ENCODE data around the gene MT1F.

MT1F gene

DNA sequence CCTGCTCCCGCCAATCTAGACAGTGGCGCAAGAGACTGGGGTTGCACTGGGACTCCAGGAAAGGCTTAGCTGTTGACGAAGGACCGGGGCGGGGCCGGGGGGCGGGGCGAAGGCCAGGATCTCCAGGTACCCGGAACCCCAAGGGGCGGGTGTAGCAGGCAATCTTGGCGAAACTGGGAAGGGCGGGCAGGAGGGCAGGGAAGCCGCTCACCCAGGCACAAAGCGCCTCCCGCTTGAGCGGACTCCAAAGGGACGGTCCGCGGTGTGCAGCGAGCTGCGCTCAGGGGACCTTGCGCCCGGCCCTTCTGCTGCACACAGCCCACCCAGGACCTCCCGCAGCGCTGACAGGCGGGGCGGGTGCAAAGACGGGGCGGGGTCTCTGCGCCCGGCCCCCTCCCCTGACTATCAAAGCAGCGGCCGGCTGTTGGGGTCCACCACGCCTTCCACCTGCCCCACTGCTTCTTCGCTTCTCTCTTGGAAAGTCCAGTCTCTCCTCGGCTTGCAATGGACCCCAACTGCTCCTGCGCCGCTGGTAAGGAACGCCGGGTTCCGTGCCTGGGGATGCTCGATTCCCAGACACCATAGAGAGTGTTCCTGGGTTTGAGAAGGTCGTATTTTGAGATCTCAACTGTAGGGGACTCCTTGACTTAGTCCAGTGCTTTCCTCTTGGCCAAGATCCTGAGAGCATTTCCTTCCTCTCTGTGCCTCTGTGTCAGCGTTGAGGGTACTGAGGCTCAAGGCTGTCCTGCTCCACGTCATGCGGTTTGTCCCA lies at the start of gene MT1F:
Gene MT1F (plus strand): TSS at position 405 of the 772 bp plus-strand sequence. CDS start 100 bp downstream, at position 505.
- DNase-seq (ENCODE audit: low spot score): peak; percentile 40
- no peaks in the 10 kb centered on the region for H3K36me3 Mint-ChIP-seq (ENCODE audit: low read depth)
- no peaks in the 10 kb centered on the region for H3K9me3 Mint-ChIP-seq
- peak within 1 kb of the TSS; percentile 95 for H3K4me3 Mint-ChIP-seq
- peaks cover 21% of the 10 kb centered on the region for H3K4me1 Mint-ChIP-seq (ENCODE audit: low read depth)
- H3K27ac Mint-ChIP-seq: peak within 1 kb of the TSS; percentile 79
- peaks cover 18% of the 10 kb centered on the region for H3K27me3 Mint-ChIP-seq (ENCODE audit: low read depth)

DNA sequence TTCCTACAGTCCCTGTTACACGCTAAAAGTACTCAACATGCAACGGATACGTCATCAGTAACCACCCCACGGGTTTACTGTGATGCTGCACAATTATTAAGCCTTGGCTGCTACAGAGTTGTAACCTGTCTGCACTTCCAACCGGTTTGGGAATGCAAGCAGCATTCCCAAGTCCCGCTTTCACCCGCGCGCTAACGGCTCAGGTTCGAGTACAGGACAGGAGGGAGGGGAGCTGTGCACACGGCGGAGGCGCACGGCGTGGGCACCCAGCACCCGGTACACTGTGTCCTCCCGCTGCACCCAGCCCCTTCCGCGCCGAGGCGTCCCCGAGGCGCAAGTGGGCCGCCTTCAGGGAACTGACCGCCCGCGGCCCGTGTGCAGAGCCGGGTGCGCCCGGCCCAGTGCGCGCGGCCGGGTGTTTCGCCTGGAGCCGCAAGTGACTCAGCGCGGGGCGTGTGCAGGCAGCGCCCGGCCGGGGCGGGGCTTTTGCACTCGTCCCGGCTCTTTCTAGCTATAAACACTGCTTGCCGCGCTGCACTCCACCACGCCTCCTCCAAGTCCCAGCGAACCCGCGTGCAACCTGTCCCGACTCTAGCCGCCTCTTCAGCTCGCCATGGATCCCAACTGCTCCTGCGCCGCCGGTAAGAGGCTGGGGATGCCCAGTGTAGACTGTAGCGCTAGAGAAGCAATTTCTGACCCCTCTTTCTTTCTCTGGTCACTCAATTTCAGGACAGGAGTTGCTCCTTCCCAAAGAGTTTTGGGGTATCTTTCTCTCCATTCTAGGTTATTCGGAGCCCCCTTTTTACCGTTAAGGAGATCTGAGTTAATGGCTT lies 49.5 kb upstream of the MT1F start, which contains the start of gene MT2A:
Gene MT2A (plus strand): TSS at position 542 of the 833 bp plus-strand sequence. CDS start 72 bp downstream, at position 614.
- H3K4me1 Mint-ChIP-seq (ENCODE audit: low read depth): peaks cover 49% of the 10 kb centered on the region
- H3K27me3 Mint-ChIP-seq (ENCODE audit: low read depth): no peaks in the 10 kb centered on the region
- H3K36me3 Mint-ChIP-seq (ENCODE audit: low read depth): peaks cover 3% of the 10 kb centered on the region
- peak within 1 kb of the TSS; percentile 94 for H3K27ac Mint-ChIP-seq
- H3K4me3 Mint-ChIP-seq: peak within 1 kb of the TSS; percentile 94
- no peaks in the 10 kb centered on the region for H3K9me3 Mint-ChIP-seq
- peak; percentile 96 for DNase-seq (ENCODE audit: low spot score)

DNA sequence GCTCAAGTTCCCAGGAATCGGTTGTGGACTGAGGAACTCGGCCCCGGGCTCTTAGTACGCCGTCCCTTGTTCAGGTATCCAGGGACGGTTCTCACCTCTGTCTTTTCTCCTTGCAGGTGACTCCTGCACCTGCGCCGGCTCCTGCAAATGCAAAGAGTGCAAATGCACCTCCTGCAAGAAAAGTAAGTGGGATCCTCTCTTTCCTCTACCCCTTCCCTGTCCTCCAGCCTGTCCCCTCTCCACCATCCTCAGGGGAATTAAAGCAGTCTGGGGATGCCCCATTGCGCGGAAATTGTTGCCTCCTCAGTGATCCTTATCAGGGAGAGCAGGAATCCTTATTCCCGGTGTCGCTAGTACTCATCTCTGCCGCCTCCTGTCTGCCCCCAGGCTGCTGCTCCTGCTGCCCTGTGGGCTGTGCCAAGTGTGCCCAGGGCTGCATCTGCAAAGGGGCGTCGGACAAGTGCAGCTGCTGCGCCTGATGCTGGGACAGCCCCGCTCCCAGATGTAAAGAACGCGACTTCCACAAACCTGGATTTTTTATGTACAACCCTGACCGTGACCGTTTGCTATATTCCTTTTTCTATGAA lies 48.8 kb upstream of the MT1F start:
- no peak for DNase-seq (ENCODE audit: low spot score)
- Mint-ChIP-seq H3K36me3 (ENCODE audit: low read depth) (peaks cover 3% of the 10 kb centered on the region), H3K27me3 (ENCODE audit: low read depth) (no peaks in the 10 kb centered on the region), H3K4me1 (ENCODE audit: low read depth) (peaks cover 52% of the 10 kb centered on the region), H3K9me3 (no peaks in the 10 kb centered on the region), H3K27ac (peak overlapping the region; percentile 94), H3K4me3 (peak overlapping the region; percentile 94)

DNA sequence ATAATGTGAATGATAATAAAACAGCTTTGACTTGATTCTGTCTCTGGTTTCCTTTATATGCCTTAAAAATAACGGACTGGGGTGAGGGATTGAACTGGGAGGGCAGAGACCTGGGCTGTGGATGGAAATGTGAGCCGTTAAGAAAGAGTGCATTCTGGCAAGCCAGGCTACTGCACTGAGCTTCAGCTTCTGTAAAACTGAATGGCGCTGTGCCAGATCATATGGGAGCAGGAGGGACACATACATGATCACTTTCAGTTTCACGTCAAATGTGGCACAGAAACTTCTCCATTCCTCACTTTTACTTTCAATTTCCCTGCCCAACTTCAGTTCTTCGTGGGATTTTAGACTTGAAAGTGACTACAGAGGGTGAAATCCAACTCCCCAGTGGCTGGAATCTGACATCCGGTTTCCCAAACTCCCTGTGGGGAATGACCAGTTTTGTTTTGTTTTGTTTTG lies 48.3 kb upstream of the MT1F start:
- Mint-ChIP-seq H3K27me3 (ENCODE audit: low read depth) (no peaks in the 10 kb centered on the region), H3K4me1 (ENCODE audit: low read depth) (peaks cover 57% of the 10 kb centered on the region), H3K36me3 (ENCODE audit: low read depth) (peaks cover 3% of the 10 kb centered on the region), H3K9me3 (no peaks in the 10 kb centered on the region), H3K4me3 (peak overlapping the region; percentile 94), H3K27ac (peak overlapping the region; percentile 94)
- DNase-seq (ENCODE audit: low spot score): peak; percentile 72

DNA sequence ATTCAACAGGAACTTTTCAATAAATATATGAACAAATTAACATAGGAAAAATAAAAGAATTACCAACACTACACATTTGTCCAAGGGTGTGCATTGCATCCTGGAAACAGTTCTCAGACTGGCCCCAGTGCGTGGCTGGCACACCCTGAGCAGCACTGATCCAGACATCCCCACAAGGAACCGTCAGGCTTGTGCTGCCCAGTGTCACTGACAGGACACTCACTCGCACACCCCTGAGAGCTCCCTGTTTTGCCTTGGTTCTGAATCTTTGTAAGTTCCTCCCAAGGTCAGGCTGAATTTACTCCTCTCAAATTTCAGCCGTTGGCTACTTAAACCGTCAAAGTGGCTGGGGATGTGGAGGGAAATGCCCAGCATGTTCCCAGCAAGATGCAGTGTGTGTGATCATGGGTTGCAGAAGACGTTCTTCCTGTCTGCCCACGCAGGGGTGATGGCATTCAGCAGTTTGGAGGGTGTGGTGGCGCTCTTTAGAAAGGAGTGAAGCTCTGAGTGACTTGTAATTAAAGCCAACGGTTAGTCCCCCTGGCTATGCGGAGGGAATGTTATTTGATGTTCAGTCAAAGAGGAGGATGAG lies 47.6 kb upstream of the MT1F start:
- H3K27ac Mint-ChIP-seq: peak overlapping the region; percentile 94
- no peaks in the 10 kb centered on the region for H3K9me3 Mint-ChIP-seq
- peak; percentile 90 for DNase-seq (ENCODE audit: low spot score)
- H3K4me1 Mint-ChIP-seq (ENCODE audit: low read depth): peaks cover 63% of the 10 kb centered on the region
- peaks cover 3% of the 10 kb centered on the region for H3K36me3 Mint-ChIP-seq (ENCODE audit: low read depth)
- peak overlapping the region; percentile 94 for H3K4me3 Mint-ChIP-seq
- no peaks in the 10 kb centered on the region for H3K27me3 Mint-ChIP-seq (ENCODE audit: low read depth)

DNA sequence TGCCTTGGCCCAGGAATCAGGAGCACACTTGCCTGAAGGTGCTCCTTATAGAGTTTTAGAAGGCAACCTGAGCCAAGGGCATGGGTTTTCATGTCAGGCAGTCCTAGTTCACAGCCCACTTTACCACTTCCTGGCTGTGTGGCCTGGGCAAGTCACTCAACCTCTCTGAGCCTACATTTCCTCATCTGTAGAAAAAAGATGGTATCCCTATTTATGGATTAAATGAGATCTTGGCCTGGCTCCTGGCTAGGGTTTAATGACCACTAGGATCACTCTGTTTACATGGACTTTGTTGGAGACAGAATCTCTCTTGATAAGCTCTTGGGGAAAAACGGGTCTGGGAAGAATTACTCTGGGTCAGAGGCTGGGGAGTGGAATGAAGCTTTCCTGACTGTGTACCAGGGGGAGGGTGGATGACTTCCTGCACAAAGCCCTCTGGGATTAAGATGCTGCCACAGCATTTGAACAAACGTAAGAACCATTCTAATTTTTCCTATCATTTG lies 47.1 kb upstream of the MT1F start:
- Mint-ChIP-seq H3K36me3 (ENCODE audit: low read depth) (peaks cover 3% of the 10 kb centered on the region), H3K27me3 (ENCODE audit: low read depth) (no peaks in the 10 kb centered on the region), H3K4me3 (peak overlapping the region; percentile 94), H3K9me3 (no peaks in the 10 kb centered on the region), H3K27ac (peak overlapping the region; percentile 94), H3K4me1 (ENCODE audit: low read depth) (peaks cover 66% of the 10 kb centered on the region)
- DNase-seq (ENCODE audit: low spot score): no peak

DNA sequence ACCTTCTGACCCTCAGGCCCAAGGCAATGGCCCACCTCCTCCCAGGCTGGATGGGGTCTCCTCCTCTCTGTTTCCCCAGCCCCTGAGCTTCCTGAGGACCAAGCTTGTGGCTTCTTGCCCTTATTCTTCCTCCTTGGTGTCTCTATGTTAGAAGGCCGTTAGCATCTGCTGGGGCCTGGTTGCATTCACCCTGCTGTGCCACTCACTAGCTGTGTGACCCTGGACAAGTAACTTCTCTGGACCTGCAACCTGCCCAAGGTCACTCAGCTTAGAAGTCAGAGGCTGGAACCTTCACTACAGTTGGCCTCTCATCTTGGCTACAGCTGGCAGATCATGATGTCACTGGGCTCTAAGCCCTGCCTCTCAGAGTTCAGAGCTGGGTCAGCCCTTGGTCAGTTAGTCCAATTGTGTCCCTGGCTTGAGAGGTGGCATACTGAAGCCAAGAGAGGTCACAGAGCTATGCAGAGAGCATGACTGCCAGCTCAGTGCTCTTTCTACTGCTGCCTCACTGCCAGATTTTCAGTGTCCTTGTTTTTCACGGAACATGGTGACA lies 46.4 kb upstream of the MT1F start:
- Mint-ChIP-seq H3K4me3 (peak overlapping the region; percentile 71), H3K9me3 (no peaks in the 10 kb centered on the region), H3K27ac (peak overlapping the region; percentile 94), H3K27me3 (ENCODE audit: low read depth) (no peaks in the 10 kb centered on the region), H3K36me3 (ENCODE audit: low read depth) (peaks cover 3% of the 10 kb centered on the region), H3K4me1 (ENCODE audit: low read depth) (peaks cover 67% of the 10 kb centered on the region)
- DNase-seq (ENCODE audit: low spot score): no peak

DNA sequence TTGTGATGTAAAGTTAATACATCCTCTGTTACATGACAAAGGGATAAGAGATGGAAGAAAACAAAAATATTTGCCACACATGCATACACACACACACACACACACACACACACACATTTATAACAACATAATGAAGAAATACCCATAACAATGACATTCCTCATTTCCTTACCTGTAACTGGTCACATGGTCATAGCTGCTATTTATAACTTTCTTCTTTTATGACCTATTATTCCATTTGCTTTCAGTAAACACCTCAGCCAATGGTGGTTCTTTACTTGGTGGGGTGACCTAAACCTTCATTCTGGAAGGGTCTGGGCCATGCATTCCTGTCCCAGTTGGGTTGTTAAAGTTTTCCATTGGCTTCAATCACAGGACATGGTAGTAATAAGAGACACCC lies 44.1 kb upstream of the MT1F start:
- H3K27me3 Mint-ChIP-seq (ENCODE audit: low read depth): no peaks in the 10 kb centered on the region
- H3K36me3 Mint-ChIP-seq (ENCODE audit: low read depth): peaks cover 3% of the 10 kb centered on the region
- H3K4me1 Mint-ChIP-seq (ENCODE audit: low read depth): peaks cover 65% of the 10 kb centered on the region
- no peak overlapping the region for H3K4me3 Mint-ChIP-seq
- DNase-seq (ENCODE audit: low spot score): no peak
- H3K27ac Mint-ChIP-seq: peak overlapping the region; percentile 4
- H3K9me3 Mint-ChIP-seq: no peaks in the 10 kb centered on the region

DNA sequence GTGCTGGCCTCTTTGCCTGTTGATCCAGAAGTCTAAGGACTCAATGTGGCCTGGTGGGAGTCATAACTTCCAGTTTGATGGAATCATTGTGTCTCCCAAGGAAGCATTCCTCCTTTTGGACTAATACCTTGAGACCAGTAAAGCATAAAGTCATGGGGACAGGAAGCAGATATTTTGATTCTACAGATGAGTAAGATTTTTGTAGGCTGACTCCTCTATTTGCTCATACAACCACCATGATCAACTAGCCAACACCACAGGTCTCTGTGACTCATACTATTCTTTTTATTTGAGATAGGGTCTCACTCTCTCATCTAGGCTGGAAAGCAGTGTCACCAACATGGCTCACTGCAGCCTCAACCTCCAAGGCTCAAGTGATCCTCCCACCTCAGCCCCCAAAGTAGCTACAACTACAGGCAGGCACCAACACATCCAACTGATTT lies 43.2 kb upstream of the MT1F start:
- DNase-seq (ENCODE audit: low spot score): peak; percentile 64
- H3K4me3 Mint-ChIP-seq: no peak overlapping the region
- peaks cover 1% of the 10 kb centered on the region for H3K36me3 Mint-ChIP-seq (ENCODE audit: low read depth)
- H3K27me3 Mint-ChIP-seq (ENCODE audit: low read depth): no peaks in the 10 kb centered on the region
- peaks cover 63% of the 10 kb centered on the region for H3K4me1 Mint-ChIP-seq (ENCODE audit: low read depth)
- H3K27ac Mint-ChIP-seq: peak overlapping the region; percentile 57
- no peaks in the 10 kb centered on the region for H3K9me3 Mint-ChIP-seq

DNA sequence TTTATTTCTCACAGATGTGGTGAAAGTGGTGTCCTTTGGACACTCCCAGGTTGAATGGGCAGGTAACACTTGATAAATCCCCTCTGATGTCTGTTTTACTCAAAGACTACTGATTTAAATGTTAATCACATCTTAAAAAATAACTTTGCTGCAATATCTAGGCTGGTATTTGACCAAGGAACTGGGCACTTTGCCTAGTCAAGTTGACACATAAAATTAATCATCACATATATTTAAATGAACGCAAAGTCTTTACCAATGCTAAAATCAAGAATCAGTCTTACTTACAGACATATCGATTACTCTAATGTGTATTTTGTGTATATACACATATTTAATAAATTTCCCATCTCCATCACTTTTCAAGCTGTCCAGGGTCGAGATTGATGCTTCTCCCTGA lies 42.4 kb upstream of the MT1F start:
- H3K4me3 Mint-ChIP-seq: no peak overlapping the region
- no peak overlapping the region for H3K27ac Mint-ChIP-seq
- no peaks in the 10 kb centered on the region for H3K27me3 Mint-ChIP-seq (ENCODE audit: low read depth)
- H3K4me1 Mint-ChIP-seq (ENCODE audit: low read depth): peaks cover 58% of the 10 kb centered on the region
- H3K9me3 Mint-ChIP-seq: no peaks in the 10 kb centered on the region
- DNase-seq (ENCODE audit: low spot score): no peak
- H3K36me3 Mint-ChIP-seq (ENCODE audit: low read depth): peaks cover 2% of the 10 kb centered on the region

DNA sequence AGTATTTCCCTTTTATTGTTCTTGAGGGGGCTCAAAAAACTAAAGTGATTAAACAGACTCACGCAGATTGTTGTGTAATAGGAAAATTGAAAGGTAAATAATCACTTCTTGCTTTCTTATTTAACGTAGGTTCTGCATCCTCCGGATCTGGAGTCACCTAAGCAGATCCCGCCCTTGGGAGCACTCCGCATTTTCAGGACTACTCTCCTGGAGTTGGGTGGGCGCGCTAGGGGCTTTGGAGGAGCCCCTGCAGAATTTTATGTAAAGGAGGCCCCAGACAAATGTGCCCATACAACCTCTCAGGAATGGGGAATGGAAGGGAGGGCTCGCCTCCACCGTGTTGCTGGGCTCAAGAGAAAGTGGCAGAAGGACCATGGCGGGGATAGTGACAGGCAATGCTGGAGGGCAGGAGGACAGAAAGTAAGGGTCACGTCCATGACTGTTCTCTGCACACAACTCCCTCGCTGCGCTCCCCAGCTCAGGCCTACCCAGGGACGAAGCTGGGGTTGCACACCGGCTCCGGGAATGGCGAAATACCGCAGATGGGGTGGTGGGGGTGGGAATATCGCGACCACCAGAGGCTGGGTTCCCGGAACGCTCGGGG lies 41.0 kb upstream of the MT1F start:
- no peaks in the 10 kb centered on the region for H3K27me3 Mint-ChIP-seq (ENCODE audit: low read depth)
- peaks cover 44% of the 10 kb centered on the region for H3K4me1 Mint-ChIP-seq (ENCODE audit: low read depth)
- no peak for DNase-seq (ENCODE audit: low spot score)
- H3K4me3 Mint-ChIP-seq: peak overlapping the region; percentile 86
- peak overlapping the region; percentile 52 for H3K27ac Mint-ChIP-seq
- peaks cover 2% of the 10 kb centered on the region for H3K36me3 Mint-ChIP-seq (ENCODE audit: low read depth)
- H3K9me3 Mint-ChIP-seq: no peaks in the 10 kb centered on the region

DNA sequence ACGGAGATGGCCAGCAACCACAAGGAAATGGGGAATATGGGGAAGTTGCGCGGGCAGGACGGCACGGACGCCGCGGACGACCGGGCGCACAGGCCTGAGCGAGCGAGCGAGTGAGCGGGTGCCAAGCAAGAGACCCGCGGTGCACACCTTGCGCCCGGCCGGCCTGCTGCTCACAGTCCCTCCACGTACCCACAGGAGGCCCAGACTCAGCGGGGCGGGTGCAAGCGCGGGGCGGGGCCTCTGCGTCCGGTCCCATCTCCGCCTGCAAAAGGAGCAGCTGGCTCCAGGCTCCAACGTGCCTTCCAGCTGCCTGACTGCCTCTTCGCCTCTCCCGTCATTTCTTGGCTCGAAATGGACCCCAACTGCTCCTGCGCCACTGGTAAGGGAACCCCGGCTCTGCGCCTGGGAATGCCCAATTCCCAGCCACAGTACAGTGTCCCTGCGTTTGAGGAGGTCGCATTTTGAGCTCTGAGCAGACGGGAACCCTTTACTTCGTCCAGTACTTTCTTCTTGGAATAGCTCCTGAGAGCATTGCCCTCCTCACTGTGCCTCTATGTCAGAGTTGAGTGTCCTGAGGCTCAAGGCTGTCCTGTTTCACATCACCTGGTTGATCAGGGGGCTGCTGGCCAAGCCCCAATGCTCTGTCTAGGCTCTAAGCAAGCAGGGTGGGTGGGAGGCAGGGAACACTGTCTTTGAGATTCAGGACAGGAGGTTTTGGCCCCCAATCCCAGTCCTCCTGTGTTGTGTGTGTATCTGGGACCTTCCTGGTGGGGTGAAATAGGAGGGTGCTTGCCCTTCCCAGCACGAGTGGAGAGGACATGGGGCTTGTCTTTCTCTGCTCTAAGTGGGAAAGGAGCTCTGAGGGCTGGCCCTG lies 40.3 kb upstream of the MT1F start:
- Mint-ChIP-seq H3K27ac (peak overlapping the region; percentile 58), H3K27me3 (ENCODE audit: low read depth) (no peaks in the 10 kb centered on the region), H3K36me3 (ENCODE audit: low read depth) (peaks cover 2% of the 10 kb centered on the region), H3K4me3 (peak overlapping the region; percentile 86), H3K4me1 (ENCODE audit: low read depth) (peaks cover 42% of the 10 kb centered on the region), H3K9me3 (no peaks in the 10 kb centered on the region)
- DNase-seq (ENCODE audit: low spot score): peak; percentile 67
